SK-N-SH (cell line): Measurements from ENCODE around the gene SLC22A23. TPM values are rescaled to one million over a fixed set of nuclear protein-coding genes. Genes with fewer than 3 reads are reported as not detected.

Source experiments
- CTCF ChIA-PET: fragments of 300-600, 350-600 bp; formaldehyde crosslinking; extraction: SDS; loops from one replicate; lab custom pipeline; 2021; lab: Yijun Ruan, JAX
- POLR2A ChIA-PET: fragments of 350-600 bp; sonication (Branson Sonifier 250); formaldehyde crosslinking; extraction: SDS; loops from one replicate; lab custom pipeline; 2020; ENCODE audit warnings: antibody characterized with exemption, inconsistent platforms; lab: Yijun Ruan, JAX
- DNase-seq: peaks from one replicate; pipeline ENCODE4 v3.0.0; 2012
- H2AFZ ChIP-seq: fragments of 200-600 bp; sonication (generic); 2 replicates; pipeline ENCODE4 v1.8.1; 2016; ENCODE audit warnings: antibody characterized with exemption, mild to moderate bottlenecking, low read depth
- H3F3A ChIP-seq: fragments of 200-600 bp; sonication (generic); replicated peaks from 2 replicates; pipeline ENCODE3; 2016; ENCODE audit warnings: antibody characterized with exemption, mild to moderate bottlenecking; ENCODE audit not compliant: insufficient read depth
- H3K27ac ChIP-seq, 2 experiments: fragments of 200-500 bp in 1 of 2; fragments of 200-600 bp in 1 of 2; sonication (Bioruptor generic) in 1 of 2; sonication (generic), shearing (Covaris generic) in 1 of 2; 2 replicates each; pipeline versions ENCODE4 v1.5.1 to v1.6.1; 2014 to 2016; ENCODE audit warnings: low read depth in 2 of 2, inconsistent platforms in 1 of 2, low read length in 1 of 2, mild to moderate bottlenecking in 1 of 2, mixed read lengths in 1 of 2
- H3K27me3 ChIP-seq: fragments of 200-600 bp; sonication (generic), shearing (Covaris generic); 2 replicates; pipeline ENCODE4 v1.6.1; 2016; ENCODE audit warnings: mixed run types; ENCODE audit not compliant: insufficient read depth
- H3K36me3 ChIP-seq, 2 experiments: fragments of 200-500 bp in 1 of 2; fragments of 200-600 bp in 1 of 2; sonication (Bioruptor generic) in 1 of 2; sonication (generic) in 1 of 2; replicated peaks in 1 of 2; 2 replicates each; pipeline versions ENCODE3 to v1.5.1; 2014 to 2016; ENCODE audit warnings: low read length in 1 of 2, mild to moderate bottlenecking in 1 of 2; ENCODE audit not compliant: insufficient read depth in 2 of 2, control insufficient read depth in 1 of 2
- H3K4me1 ChIP-seq, 2 experiments: fragments of 200-500 bp in 1 of 2; fragments of 200-600 bp in 1 of 2; sonication (Bioruptor generic) in 1 of 2; sonication (generic), shearing (Covaris generic) in 1 of 2; 2 replicates each; pipeline versions ENCODE4 v1.5.1 to v1.6.1; 2014 to 2016; ENCODE audit warnings: low read depth in 1 of 2, low read length in 1 of 2, mixed run types in 1 of 2; ENCODE audit not compliant: insufficient read depth in 2 of 2, control insufficient read depth in 1 of 2
- H3K4me2 ChIP-seq: fragments of 200-600 bp; sonication (generic), shearing (Covaris generic); 2 replicates; pipeline ENCODE4 v1.6.1; 2017; ENCODE audit warnings: mixed run types
- H3K4me3 ChIP-seq, 2 experiments: fragments of 200-500 bp in 1 of 2; fragments of 200-600 bp in 1 of 2; sonication (Bioruptor generic) in 1 of 2; sonication (generic), shearing (Covaris generic) in 1 of 2; 2 replicates each; pipeline versions ENCODE4 v1.5.1 to v1.8.1; 2014 to 2016; ENCODE audit warnings: low read depth in 2 of 2, inconsistent platforms in 1 of 2, low read length in 1 of 2, mild to moderate bottlenecking in 1 of 2, mixed read lengths in 1 of 2, moderate library complexity in 1 of 2
- H3K79me2 ChIP-seq: fragments of 200-600 bp; sonication (generic); 2 replicates; pipeline ENCODE4 v1.8.1; 2017; ENCODE audit warnings: mild to moderate bottlenecking; ENCODE audit not compliant: insufficient read depth
- H3K9ac ChIP-seq: fragments of 200-600 bp; sonication (generic); 2 replicates; pipeline ENCODE4 v1.6.1; 2017; ENCODE audit warnings: mixed run types
- H3K9me2 ChIP-seq: fragments of 200-600 bp; sonication (generic); 2 replicates; pipeline ENCODE4 v1.6.1; 2017; ENCODE audit warnings: mixed run types
- H3K9me3 ChIP-seq: fragments of 200-600 bp; sonication (generic); 2 replicates; pipeline ENCODE4 v1.6.1; 2017; ENCODE audit warnings: mixed run types, mild to moderate bottlenecking, moderate library complexity
- H4K20me1 ChIP-seq: fragments of 200-600 bp; sonication (generic); 2 replicates; pipeline ENCODE4 v1.6.1; 2017; ENCODE audit warnings: mild to moderate bottlenecking, mixed run types; ENCODE audit not compliant: insufficient read depth
- CHD2 ChIP-seq: fragments of 150-350 bp; IDR thresholded peaks from 2 replicates; pipeline ENCODE4 v1.6.1; 2018; ENCODE audit warnings: low read length; ENCODE audit not compliant: partially characterized antibody
- GABPA ChIP-seq: IDR thresholded peaks from 2 replicates; pipeline ENCODE4 v1.4.0; 2012; ENCODE audit warnings: low read depth, mild to moderate bottlenecking
- JUND ChIP-seq: IDR thresholded peaks from 2 replicates; pipeline ENCODE4 v1.4.0; 2012
- MXI1 ChIP-seq: IDR thresholded peaks from 2 replicates; pipeline ENCODE4 v1.6.1; 2012; ENCODE audit warnings: mild to moderate bottlenecking, low read depth, low read length, improper control_type of control experiment
- NRF1 ChIP-seq: IDR thresholded peaks from 2 replicates; pipeline ENCODE4 v1.6.1; 2012; ENCODE audit warnings: low read depth, mild to moderate bottlenecking, low read length
- POLR2AphosphoS5 ChIP-seq: IDR thresholded peaks from 2 replicates; pipeline ENCODE4 v1.6.1; 2012; ENCODE audit warnings: low read depth, low read length
- RAD21 ChIP-seq: IDR thresholded peaks from 2 replicates; pipeline ENCODE4 v1.6.1; 2012; ENCODE audit warnings: mild to moderate bottlenecking, low read length
- SMC3 ChIP-seq: IDR thresholded peaks from 2 replicates; pipeline ENCODE4 v1.6.1; 2012; ENCODE audit warnings: low read depth, low read length, improper control_type of control experiment
- TCF12 ChIP-seq: IDR thresholded peaks from 2 replicates; pipeline ENCODE4 v1.4.0; 2012
- TEAD4 ChIP-seq: IDR thresholded peaks from 2 replicates; pipeline ENCODE4 v1.4.0; 2012; ENCODE audit warnings: mild to moderate bottlenecking, borderline replicate concordance; ENCODE audit not compliant: insufficient read depth
- WGBS: methylation state at CpG from one replicate; pipeline ENCODE4 v1.1.6; 2017; ENCODE audit warnings: low lambda C conversion rate; 5-methylcytosine and 5-hydroxymethylcytosine counted together
- polyA plus RNA-seq, 3 experiments: library from polyadenylated mRNA; depleted of rRNA; stranded (reverse); fragments of >200 nt; gene quantifications; 2 replicates each; pipeline ENCODE4 v1.2.3, GENCODE V29; 2012
- TF ChIP-seq, protein P1 (sequence below): IDR thresholded peaks from 2 replicates; pipeline ENCODE4 v1.4.0; 2012; ENCODE audit warnings: low read depth
- TF ChIP-seq, protein P2 (sequence below): fragments of 150-350 bp; IDR thresholded peaks from 2 replicates; pipeline ENCODE4 v1.6.1; 2017; ENCODE audit warnings: antibody characterized with exemption, low read length, low read depth, borderline replicate concordance
- TF ChIP-seq, protein P3 (sequence below): fragments of 200-600 bp; sonication (generic); IDR thresholded peaks from 2 replicates; pipeline ENCODE4 v1.6.1; 2017; ENCODE audit warnings: antibody characterized with exemption, mild to moderate bottlenecking, moderate library complexity
- TF ChIP-seq, protein P4 (sequence below): IDR thresholded peaks from 2 replicates; pipeline ENCODE4; 2012
- TF ChIP-seq, protein P5 (sequence below): IDR thresholded peaks from 2 replicates; pipeline ENCODE4 v1.6.1; 2012; ENCODE audit warnings: mild to moderate bottlenecking, low read depth, low read length, moderate library complexity
- TF ChIP-seq, protein P6 (sequence below): fragments of 150-350 bp; IDR thresholded peaks from 2 replicates; pipeline ENCODE4 v1.6.1; 2016; ENCODE audit warnings: mild to moderate bottlenecking, low read depth, low read length

SLC22A23 gene
- polyA plus RNA-seq, 1 of the 3 experiments (the other 2 are of a cell fraction): not detected

DNA sequence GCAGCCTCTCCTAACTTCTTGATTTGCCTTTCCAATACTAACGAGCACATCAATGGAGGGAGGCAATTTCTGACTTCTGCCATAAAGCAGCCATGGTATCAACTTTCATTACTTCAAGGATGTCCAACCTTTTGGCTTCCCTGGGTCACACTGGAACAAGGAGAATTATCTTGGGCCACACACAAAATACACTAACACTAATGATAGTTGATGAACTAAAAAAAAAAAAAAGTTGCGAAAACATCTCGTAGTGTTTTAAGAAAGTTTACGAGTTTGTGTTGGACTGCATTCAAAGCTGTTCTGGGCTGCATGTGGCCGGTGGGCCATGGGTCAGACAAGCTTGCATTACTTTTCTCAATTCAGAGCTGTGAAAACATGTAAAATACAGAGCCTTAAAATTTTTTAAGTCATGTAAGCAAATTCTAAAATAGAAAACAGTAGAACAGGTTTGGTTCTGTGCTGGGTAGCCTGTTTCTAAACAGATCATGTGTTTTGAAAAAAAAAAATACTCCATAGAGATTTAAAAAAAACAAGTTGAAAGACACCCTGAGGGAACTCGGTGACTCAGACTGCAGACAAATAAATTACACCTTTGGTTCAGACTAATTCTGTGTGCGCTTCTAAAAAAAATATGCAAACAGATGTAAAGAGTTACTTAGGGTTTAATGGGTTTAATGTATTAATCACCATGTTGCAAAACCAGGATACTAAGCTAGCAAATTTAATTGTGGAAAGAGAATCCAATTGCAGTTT is 43.6 kb upstream of the SLC22A23 start:
- DNase-seq: no peak
- H3K9ac ChIP-seq: no peak overlapping the region
- ChIA-PET POLR2A (no interaction called here), CTCF (interaction anchor here (0.6 kb wide), 1 partner anchor 762 kb away, joined by 3 read pairs; no protein-coding TSS in a partner anchor)
- H3K9me2 ChIP-seq: no peaks in the 10 kb centered on the region
- H3K4me2 ChIP-seq: no peak overlapping the region
- H2AFZ ChIP-seq: no peak overlapping the region
- H3K27ac ChIP-seq: no peak overlapping the region
- H4K20me1 ChIP-seq: no peaks in the 10 kb centered on the region
- no peaks in the 10 kb centered on the region for H3K9me3 ChIP-seq
- 46% methylated on average over 7 of the region's 7 CpGs for WGBS
- TF ChIP-seq TEAD4 (no peak), RAD21 (no peak), MXI1 (no peak), GABPA (no peak), NRF1 (no peak), SMC3 (no peak), POLR2AphosphoS5 (no peak), CHD2 (no peak), TCF12 (no peak), JUND (no peak)
- TF ChIP-seq, protein P1, sequence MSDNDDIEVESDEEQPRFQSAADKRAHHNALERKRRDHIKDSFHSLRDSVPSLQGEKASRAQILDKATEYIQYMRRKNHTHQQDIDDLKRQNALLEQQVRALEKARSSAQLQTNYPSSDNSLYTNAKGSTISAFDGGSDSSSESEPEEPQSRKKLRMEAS: no peak
- TF ChIP-seq, protein P2, sequence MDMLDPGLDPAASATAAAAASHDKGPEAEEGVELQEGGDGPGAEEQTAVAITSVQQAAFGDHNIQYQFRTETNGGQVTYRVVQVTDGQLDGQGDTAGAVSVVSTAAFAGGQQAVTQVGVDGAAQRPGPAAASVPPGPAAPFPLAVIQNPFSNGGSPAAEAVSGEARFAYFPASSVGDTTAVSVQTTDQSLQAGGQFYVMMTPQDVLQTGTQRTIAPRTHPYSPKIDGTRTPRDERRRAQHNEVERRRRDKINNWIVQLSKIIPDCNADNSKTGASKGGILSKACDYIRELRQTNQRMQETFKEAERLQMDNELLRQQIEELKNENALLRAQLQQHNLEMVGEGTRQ: no peak
- TF ChIP-seq, protein P3, sequence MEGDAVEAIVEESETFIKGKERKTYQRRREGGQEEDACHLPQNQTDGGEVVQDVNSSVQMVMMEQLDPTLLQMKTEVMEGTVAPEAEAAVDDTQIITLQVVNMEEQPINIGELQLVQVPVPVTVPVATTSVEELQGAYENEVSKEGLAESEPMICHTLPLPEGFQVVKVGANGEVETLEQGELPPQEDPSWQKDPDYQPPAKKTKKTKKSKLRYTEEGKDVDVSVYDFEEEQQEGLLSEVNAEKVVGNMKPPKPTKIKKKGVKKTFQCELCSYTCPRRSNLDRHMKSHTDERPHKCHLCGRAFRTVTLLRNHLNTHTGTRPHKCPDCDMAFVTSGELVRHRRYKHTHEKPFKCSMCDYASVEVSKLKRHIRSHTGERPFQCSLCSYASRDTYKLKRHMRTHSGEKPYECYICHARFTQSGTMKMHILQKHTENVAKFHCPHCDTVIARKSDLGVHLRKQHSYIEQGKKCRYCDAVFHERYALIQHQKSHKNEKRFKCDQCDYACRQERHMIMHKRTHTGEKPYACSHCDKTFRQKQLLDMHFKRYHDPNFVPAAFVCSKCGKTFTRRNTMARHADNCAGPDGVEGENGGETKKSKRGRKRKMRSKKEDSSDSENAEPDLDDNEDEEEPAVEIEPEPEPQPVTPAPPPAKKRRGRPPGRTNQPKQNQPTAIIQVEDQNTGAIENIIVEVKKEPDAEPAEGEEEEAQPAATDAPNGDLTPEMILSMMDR: no peak
- TF ChIP-seq, protein P4, sequence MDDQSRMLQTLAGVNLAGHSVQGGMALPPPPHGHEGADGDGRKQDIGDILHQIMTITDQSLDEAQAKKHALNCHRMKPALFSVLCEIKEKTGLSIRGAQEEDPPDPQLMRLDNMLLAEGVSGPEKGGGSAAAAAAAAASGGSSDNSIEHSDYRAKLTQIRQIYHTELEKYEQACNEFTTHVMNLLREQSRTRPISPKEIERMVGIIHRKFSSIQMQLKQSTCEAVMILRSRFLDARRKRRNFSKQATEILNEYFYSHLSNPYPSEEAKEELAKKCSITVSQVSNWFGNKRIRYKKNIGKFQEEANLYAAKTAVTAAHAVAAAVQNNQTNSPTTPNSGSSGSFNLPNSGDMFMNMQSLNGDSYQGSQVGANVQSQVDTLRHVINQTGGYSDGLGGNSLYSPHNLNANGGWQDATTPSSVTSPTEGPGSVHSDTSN: no peak
- TF ChIP-seq, protein P5, sequence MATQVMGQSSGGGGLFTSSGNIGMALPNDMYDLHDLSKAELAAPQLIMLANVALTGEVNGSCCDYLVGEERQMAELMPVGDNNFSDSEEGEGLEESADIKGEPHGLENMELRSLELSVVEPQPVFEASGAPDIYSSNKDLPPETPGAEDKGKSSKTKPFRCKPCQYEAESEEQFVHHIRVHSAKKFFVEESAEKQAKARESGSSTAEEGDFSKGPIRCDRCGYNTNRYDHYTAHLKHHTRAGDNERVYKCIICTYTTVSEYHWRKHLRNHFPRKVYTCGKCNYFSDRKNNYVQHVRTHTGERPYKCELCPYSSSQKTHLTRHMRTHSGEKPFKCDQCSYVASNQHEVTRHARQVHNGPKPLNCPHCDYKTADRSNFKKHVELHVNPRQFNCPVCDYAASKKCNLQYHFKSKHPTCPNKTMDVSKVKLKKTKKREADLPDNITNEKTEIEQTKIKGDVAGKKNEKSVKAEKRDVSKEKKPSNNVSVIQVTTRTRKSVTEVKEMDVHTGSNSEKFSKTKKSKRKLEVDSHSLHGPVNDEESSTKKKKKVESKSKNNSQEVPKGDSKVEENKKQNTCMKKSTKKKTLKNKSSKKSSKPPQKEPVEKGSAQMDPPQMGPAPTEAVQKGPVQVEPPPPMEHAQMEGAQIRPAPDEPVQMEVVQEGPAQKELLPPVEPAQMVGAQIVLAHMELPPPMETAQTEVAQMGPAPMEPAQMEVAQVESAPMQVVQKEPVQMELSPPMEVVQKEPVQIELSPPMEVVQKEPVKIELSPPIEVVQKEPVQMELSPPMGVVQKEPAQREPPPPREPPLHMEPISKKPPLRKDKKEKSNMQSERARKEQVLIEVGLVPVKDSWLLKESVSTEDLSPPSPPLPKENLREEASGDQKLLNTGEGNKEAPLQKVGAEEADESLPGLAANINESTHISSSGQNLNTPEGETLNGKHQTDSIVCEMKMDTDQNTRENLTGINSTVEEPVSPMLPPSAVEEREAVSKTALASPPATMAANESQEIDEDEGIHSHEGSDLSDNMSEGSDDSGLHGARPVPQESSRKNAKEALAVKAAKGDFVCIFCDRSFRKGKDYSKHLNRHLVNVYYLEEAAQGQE: no peak
- TF ChIP-seq, protein P6, sequence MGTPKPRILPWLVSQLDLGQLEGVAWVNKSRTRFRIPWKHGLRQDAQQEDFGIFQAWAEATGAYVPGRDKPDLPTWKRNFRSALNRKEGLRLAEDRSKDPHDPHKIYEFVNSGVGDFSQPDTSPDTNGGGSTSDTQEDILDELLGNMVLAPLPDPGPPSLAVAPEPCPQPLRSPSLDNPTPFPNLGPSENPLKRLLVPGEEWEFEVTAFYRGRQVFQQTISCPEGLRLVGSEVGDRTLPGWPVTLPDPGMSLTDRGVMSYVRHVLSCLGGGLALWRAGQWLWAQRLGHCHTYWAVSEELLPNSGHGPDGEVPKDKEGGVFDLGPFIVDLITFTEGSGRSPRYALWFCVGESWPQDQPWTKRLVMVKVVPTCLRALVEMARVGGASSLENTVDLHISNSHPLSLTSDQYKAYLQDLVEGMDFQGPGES: no peak
- no peaks in the 10 kb centered on the region for H3K4me1 ChIP-seq
- peaks cover 14% of the 10 kb centered on the region for H3K27me3 ChIP-seq
- no peak overlapping the region for H3K4me3 ChIP-seq
- no peaks in the 10 kb centered on the region for H3K36me3 ChIP-seq
- H3F3A ChIP-seq: no peaks in the 10 kb centered on the region
- no peaks in the 10 kb centered on the region for H3K79me2 ChIP-seq
